Measurements from ENCODE around the gene EBF4.
"Not testable (repeated sequence)": the region's sequence is repeated elsewhere in the genome, so short reads cannot be mapped to it uniquely, and the experiment has no call there.

The EBF4 gene

DNA sequence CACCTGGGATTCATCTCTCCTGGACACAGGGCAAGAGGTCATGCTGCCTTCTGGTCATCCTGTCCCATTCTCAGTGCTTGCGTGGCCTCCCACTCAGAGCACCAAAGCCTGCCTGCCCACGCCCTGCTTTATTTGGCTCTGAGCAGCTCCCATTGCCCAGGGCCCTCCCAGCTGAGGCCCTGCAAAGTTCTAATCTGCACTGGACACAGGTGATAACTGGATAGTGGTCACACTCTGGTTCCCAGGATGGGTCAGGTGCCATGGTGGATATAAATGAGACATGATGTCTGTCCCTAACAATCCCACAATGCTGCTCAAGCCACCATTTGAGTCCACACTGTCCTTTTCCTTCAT, 68.3 kb downstream of the EBF4 start:
- Histone ChIP-seq H3K9me3 (ENCODE audit: control insufficient read depth, insufficient read depth, low read length) (no peaks in the 10 kb centered on the region), H3K9ac (ENCODE audit: low read depth, low read length) (no peak overlapping the region), H3K27ac (ENCODE audit: low read depth, low read length) (no peak overlapping the region), H3K4me1 (ENCODE audit: control insufficient read depth, insufficient read depth, low read length) (peaks cover 16% of the 10 kb centered on the region; the same call in 1 of the 2 replicates), H3K4me3 (ENCODE audit: low read depth, low read length) (no peak overlapping the region), H3K27me3 (ENCODE audit: control insufficient read depth, insufficient read depth, low read length) (no peaks in the 10 kb centered on the region), H3K36me3 (ENCODE audit: control insufficient read depth, insufficient read depth, low read length) (no peaks in the 10 kb centered on the region)

DNA sequence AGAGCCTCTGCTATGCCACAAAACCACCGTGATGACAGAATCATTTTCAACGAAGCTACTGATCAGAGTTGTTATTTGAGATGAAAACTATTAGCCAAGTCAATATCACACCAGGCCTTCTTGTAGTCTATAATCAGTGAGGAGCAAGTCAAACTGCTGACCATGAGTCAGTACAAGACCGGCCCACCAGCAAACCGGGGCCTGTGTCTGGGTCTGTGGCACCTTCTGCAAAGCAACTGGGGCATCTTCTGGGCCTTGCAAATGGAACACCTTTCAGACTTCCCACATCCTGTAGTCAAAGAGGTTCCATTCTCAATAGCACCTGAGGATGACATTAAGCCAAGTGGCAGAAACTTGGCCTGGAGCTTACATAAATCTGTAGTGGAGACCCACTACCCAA, 69.3 kb downstream of the EBF4 start:
- Histone ChIP-seq H3K36me3 (ENCODE audit: control insufficient read depth, insufficient read depth, low read length) (no peaks in the 10 kb centered on the region), H3K27me3 (ENCODE audit: control insufficient read depth, insufficient read depth, low read length) (no peaks in the 10 kb centered on the region), H3K4me1 (ENCODE audit: control insufficient read depth, insufficient read depth, low read length) (peaks cover 16% of the 10 kb centered on the region; the same call in 1 of the 2 replicates)

DNA sequence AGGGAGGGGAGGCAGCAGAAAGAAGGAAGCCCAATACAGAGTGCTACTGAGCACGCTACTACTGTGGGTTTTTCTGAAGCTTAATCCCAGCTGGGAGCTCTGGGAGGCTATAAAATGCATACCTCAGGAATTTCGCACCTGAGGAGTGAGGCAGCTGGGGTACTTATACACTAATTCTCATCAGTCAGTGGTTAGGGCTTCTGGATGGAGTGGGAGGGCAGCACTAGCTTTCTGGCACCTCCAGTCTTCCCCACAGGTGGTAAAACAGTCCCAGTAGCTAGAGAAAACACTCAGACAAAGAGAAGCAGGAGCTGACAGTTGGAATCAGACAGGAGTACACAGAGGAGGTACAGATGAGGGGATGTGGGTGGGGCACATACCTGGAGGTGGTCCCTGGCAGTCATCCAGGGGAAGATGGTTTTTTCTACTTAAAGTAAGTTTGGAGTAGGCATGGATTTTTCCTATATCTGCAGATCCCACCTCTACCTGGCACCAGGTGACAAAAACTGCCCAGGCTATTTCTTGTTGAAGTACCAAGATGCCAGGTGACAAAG, 70.1 kb downstream of the EBF4 start:
- Histone ChIP-seq H3K27me3 (ENCODE audit: control insufficient read depth, insufficient read depth, low read length) (no peaks in the 10 kb centered on the region; the same call in 1 of the 2 replicates), H3K36me3 (ENCODE audit: control insufficient read depth, insufficient read depth, low read length) (no peaks in the 10 kb centered on the region), H3K27ac (ENCODE audit: low read depth, low read length) (no peak overlapping the region), H3K4me3 (ENCODE audit: low read depth, low read length) (no peak overlapping the region), H3K4me1 (ENCODE audit: control insufficient read depth, insufficient read depth, low read length) (peaks cover 16% of the 10 kb centered on the region; the same call in 1 of the 2 replicates), H3K9me3 (ENCODE audit: control insufficient read depth, insufficient read depth, low read length) (no peaks in the 10 kb centered on the region), H3K9ac (ENCODE audit: low read depth, low read length) (no peak overlapping the region)

More for the DNA sequence above, 69.3 kb downstream of the EBF4 start:
- H3K9ac ChIP-seq (ENCODE audit: low read depth, low read length): no peak overlapping the region
- H3K4me3 ChIP-seq (ENCODE audit: low read depth, low read length): no peak overlapping the region
- no peak overlapping the region for H3K27ac ChIP-seq (ENCODE audit: low read depth, low read length)
- H3K9me3 ChIP-seq (ENCODE audit: control insufficient read depth, insufficient read depth, low read length): no peaks in the 10 kb centered on the region

DNA sequence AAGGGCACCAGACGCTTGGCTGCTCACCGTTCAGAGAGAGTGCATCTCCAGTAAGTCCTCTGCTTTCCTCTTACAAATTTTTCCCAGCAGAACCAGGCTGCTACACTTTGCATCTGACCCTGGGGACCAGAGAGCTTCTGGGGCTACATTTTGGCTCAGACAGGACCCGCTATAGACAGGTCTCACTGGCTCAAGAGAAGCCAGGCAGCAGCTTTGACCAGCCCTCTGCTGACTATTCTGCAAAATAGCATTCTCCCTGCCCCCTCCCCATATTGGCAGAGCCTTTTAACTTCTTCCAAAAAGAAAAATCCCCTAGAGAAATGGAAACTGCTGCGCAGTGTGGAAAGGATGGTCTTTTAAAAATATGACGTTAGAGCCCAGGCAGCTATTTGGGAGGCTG, 70.6 kb downstream of the EBF4 start:
- H3K4me3 ChIP-seq (ENCODE audit: low read depth, low read length): no peak overlapping the region
- no peaks in the 10 kb centered on the region for H3K9me3 ChIP-seq (ENCODE audit: control insufficient read depth, insufficient read depth, low read length)
- no peaks in the 10 kb centered on the region; the same call in 1 of the 2 replicates for H3K27me3 ChIP-seq (ENCODE audit: control insufficient read depth, insufficient read depth, low read length)
- peaks cover 16% of the 10 kb centered on the region; the same call in 1 of the 2 replicates for H3K4me1 ChIP-seq (ENCODE audit: control insufficient read depth, insufficient read depth, low read length)
- H3K9ac ChIP-seq (ENCODE audit: low read depth, low read length): no peak overlapping the region
- H3K27ac ChIP-seq (ENCODE audit: low read depth, low read length): no peak overlapping the region
- H3K36me3 ChIP-seq (ENCODE audit: control insufficient read depth, insufficient read depth, low read length): no peaks in the 10 kb centered on the region

DNA sequence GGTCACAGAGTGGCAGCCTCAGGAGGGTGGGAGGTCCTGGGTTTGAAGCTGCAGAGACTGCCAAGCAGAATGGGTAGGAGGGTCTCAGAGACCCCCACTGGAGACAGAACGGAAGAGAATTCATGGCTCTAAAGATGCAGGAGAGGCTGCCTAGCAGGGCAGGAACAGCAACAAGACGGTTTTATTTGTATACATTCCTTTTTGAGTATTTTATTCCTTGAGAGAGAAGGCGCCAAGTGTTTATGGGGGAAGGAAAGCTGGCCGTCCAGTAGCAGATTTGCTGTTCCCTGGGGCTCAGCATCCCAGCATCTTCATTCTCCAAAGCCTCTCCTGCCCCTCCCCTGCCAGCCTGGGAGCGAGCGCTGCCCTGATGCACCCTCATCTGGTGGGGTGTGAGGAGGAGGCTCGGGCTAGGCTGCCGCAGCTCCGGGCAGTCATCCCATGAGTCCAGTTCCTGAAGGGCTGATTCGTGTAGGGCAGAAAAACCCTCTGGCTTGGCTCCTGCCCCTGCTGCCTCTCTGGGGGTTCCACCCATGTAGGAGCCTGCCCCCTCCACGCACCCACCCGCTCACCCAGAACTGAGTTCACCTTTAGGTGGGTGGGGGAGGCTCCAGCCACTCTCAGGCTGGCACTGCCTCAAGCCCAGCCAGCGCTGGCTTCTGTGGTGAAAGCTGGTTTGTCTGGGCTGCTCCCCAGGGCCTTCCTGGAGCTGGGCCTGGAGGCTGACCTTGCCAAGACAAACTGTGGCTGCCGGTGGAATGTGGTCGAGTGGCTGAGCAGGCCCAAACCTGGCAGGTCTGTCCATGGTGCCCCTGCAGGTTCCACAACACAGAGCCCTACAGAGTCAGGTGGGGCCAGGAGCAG, 75.4 kb downstream of the EBF4 start:
- Histone ChIP-seq H3K4me1 (ENCODE audit: control insufficient read depth, insufficient read depth, low read length) (no peaks in the 10 kb centered on the region), H3K9ac (ENCODE audit: low read depth, low read length) (no peak overlapping the region), H3K9me3 (ENCODE audit: control insufficient read depth, insufficient read depth, low read length) (no peaks in the 10 kb centered on the region), H3K27ac (ENCODE audit: low read depth, low read length) (no peak overlapping the region), H3K4me3 (ENCODE audit: low read depth, low read length) (no peak overlapping the region), H3K36me3 (ENCODE audit: control insufficient read depth, insufficient read depth, low read length) (no peaks in the 10 kb centered on the region), H3K27me3 (ENCODE audit: control insufficient read depth, insufficient read depth, low read length) (peaks cover 4% of the 10 kb centered on the region; the same call in 1 of the 2 replicates)

DNA sequence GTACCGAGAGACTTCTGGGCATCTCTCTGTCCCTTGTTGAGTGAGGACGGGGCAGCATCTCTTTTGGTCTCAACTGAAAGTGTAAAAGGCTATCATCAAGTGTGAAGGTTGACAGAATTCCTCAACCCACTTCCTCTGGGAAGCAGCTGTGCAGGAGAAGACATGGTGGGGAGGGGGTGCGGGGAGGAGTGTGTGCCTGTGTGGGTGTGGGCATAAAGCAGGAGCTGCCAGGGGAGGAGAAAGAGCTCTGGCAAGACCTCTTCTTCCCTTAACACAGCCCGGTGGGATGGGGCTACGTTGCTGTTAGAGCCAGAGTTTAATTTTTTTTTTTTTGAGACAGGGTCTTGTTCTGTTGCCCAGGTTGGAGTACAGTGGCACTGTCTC, 76.0 kb downstream of the EBF4 start:
- H3K27ac ChIP-seq (ENCODE audit: low read depth, low read length): no peak overlapping the region
- H3K36me3 ChIP-seq (ENCODE audit: control insufficient read depth, insufficient read depth, low read length): no peaks in the 10 kb centered on the region
- H3K4me1 ChIP-seq (ENCODE audit: control insufficient read depth, insufficient read depth, low read length): no peaks in the 10 kb centered on the region
- H3K9me3 ChIP-seq (ENCODE audit: control insufficient read depth, insufficient read depth, low read length): no peaks in the 10 kb centered on the region
- H3K27me3 ChIP-seq (ENCODE audit: control insufficient read depth, insufficient read depth, low read length): peaks cover 4% of the 10 kb centered on the region; the same call in 1 of the 2 replicates
- no peak overlapping the region for H3K4me3 ChIP-seq (ENCODE audit: low read depth, low read length)
- H3K9ac ChIP-seq (ENCODE audit: low read depth, low read length): no peak overlapping the region

DNA sequence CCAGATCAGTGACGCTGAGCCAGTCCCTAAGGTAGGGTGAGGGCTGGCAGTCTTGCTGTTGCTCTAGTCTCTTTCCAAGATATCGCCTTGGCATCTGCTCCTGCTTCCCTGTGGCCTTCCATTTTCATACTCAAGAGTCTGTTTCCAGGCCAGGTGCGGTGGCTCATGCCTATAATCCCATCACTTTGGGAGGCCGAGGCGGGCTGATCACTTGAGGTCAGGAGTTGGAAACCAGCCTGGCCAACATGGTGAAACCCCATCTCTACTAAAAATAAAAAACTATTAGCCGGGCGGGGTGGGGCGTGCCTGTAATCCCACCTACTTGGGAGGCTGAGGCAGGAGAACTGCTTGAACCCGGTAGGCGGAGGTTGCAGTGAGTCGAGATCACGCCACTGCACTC, 77.5 kb downstream of the EBF4 start:
- not testable (repeated sequence) for H3K9me3 ChIP-seq (ENCODE audit: control insufficient read depth, insufficient read depth, low read length); H3K27ac ChIP-seq (ENCODE audit: low read depth, low read length); H3K9ac ChIP-seq (ENCODE audit: low read depth, low read length); H3K36me3 ChIP-seq (ENCODE audit: control insufficient read depth, insufficient read depth, low read length); H3K4me3 ChIP-seq (ENCODE audit: low read depth, low read length); H3K4me1 ChIP-seq (ENCODE audit: control insufficient read depth, insufficient read depth, low read length); H3K27me3 ChIP-seq (ENCODE audit: control insufficient read depth, insufficient read depth, low read length)

DNA sequence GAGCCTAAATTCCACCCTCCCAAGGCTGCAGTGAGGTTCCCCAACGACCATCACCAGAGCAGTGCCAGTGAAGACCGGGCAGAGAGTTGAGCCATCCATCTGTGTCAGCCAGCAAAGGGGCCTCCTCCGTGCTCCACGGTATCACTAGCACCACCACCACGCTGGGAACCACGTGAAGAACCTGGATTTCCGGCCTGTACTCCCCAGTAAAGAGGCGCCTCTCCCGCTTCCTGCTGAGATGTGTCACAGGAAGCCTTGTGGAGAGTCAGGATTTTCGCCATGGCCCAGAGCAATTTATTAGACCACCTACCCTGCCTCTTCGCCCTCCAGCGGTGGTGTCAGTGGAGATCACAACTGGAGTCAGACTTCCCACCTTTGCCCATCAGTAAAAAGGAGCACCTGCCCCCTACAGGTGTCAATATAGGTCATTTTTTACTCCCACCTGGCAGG, 79.1 kb downstream of the EBF4 start:
- H3K27ac ChIP-seq (ENCODE audit: low read depth, low read length): no peak overlapping the region
- H3K36me3 ChIP-seq (ENCODE audit: control insufficient read depth, insufficient read depth, low read length): no peaks in the 10 kb centered on the region
- no peaks in the 10 kb centered on the region for H3K4me1 ChIP-seq (ENCODE audit: control insufficient read depth, insufficient read depth, low read length)
- H3K9ac ChIP-seq (ENCODE audit: low read depth, low read length): no peak overlapping the region
- H3K9me3 ChIP-seq (ENCODE audit: control insufficient read depth, insufficient read depth, low read length): no peaks in the 10 kb centered on the region
- peaks cover 4% of the 10 kb centered on the region; the same call in 1 of the 2 replicates for H3K27me3 ChIP-seq (ENCODE audit: control insufficient read depth, insufficient read depth, low read length)
- H3K4me3 ChIP-seq (ENCODE audit: low read depth, low read length): no peak overlapping the region

DNA sequence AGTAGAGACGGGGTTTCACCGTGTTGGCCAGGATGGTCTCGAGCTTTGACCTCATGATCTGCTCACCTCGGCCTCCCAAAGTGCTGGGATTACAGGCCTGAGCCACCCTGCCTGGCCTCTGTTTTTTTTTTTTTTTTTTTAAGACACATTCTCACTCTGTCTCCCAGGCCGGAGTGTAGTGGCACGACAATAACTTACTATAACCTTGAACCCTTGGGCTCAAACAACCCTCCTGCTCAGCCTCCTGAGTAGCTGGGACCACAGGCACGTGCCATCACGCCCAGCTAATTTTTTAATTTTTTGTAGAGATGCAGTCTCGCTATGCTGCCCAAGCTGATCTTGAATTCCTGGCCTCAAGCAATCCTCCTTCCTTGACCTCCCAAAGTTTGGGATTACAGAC, 81.2 kb downstream of the EBF4 start:
- H3K27ac ChIP-seq (ENCODE audit: low read depth, low read length): no peak overlapping the region

DNA sequence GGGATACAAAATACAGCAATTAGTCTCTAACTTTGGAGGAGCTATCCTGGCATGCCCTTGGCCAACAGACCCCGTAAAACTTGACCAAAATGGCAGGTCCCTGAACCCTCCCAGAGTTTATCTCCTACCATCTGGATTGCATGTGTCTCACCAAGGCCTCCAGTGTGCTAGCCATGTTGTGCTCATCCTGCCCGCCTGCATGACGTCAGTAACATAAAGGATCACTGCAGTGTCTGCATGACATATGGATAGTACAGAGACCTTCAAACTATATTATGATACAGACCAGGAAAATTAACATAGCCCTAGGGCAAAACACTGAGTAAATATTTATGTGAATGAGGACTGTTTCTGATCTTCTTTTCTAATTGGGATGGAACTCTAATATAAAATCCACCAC, 82.6 kb downstream of the EBF4 start:
- Histone ChIP-seq H3K36me3 (ENCODE audit: control insufficient read depth, insufficient read depth, low read length) (no peaks in the 10 kb centered on the region), H3K9me3 (ENCODE audit: control insufficient read depth, insufficient read depth, low read length) (no peaks in the 10 kb centered on the region), H3K4me1 (ENCODE audit: control insufficient read depth, insufficient read depth, low read length) (no peaks in the 10 kb centered on the region), H3K4me3 (ENCODE audit: low read depth, low read length) (no peak overlapping the region), H3K27ac (ENCODE audit: low read depth, low read length) (no peak overlapping the region), H3K9ac (ENCODE audit: low read depth, low read length) (no peak overlapping the region), H3K27me3 (ENCODE audit: control insufficient read depth, insufficient read depth, low read length) (no peaks in the 10 kb centered on the region)

More for the DNA sequence above, 81.2 kb downstream of the EBF4 start:
- Histone ChIP-seq H3K36me3 (ENCODE audit: control insufficient read depth, insufficient read depth, low read length) (no peaks in the 10 kb centered on the region), H3K9ac (ENCODE audit: low read depth, low read length) (no peak overlapping the region), H3K27me3 (ENCODE audit: control insufficient read depth, insufficient read depth, low read length) (peaks cover 4% of the 10 kb centered on the region; the same call in 1 of the 2 replicates), H3K9me3 (ENCODE audit: control insufficient read depth, insufficient read depth, low read length) (no peaks in the 10 kb centered on the region), H3K4me3 (ENCODE audit: low read depth, low read length) (no peak overlapping the region), H3K4me1 (ENCODE audit: control insufficient read depth, insufficient read depth, low read length) (no peaks in the 10 kb centered on the region)

DNA sequence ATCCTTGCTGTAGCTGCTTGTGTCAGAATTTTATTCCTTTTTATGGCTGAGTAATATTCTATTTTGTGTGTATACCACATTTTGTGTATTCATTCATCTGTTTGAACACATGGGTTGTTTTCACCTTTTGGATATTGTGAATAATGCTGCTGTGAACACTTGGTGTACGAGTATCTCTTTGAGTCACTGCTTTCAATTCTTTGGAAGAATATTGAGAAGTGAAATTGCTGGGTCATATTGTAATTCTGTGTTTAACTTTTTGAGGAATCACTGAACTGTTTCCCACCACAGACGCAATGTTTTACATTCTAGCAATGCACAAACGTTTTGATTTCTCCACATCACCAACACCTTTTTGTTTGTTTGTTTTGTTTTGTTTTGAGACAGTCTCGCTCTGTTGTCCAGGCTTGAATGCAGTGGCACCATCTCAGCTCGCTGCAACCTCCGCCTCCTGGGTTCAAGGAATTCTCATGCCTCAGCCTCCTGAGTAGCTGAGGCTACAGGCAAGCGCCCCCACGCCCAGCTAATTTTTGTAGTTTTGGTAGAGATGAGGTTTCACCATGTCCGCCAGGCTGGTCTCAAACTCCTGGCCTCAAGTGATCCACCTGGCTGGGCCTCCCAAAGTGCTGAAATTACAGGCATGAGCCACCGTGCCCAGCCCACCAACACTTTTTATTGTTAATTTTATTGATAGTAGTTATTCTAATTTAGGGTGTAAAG, 86.2 kb downstream of the EBF4 start:
- Histone ChIP-seq H3K4me3 (ENCODE audit: low read depth, low read length) (no peak overlapping the region), H3K9ac (ENCODE audit: low read depth, low read length) (no peak overlapping the region), H3K27me3 (ENCODE audit: control insufficient read depth, insufficient read depth, low read length) (no peaks in the 10 kb centered on the region)

More for the DNA sequence above, 86.2 kb downstream of the EBF4 start:
- Histone ChIP-seq H3K27ac (ENCODE audit: low read depth, low read length) (no peak overlapping the region), H3K4me1 (ENCODE audit: control insufficient read depth, insufficient read depth, low read length) (no peaks in the 10 kb centered on the region), H3K36me3 (ENCODE audit: control insufficient read depth, insufficient read depth, low read length) (no peaks in the 10 kb centered on the region), H3K9me3 (ENCODE audit: control insufficient read depth, insufficient read depth, low read length) (no peaks in the 10 kb centered on the region)

Data from HUES48 (cell line).